HepG2 (cell line): ENCODE results near the gene NSMCE1. TPM values are rescaled to one million over a fixed set of nuclear protein-coding genes. Genes with fewer than 3 reads are reported as not detected.

Source experiments
- AHR ChIP-seq: IDR thresholded peaks from 2 replicates; pipeline ENCODE4 v1.6.1; 2018; ENCODE audit warnings: missing genetic modification reagents, missing compliant biosample characterization
- AKAP8 ChIP-seq: sonication (generic); formaldehyde crosslinking; IDR thresholded peaks from 2 replicates; pipeline ENCODE4 v1.5.1; 2020; ENCODE audit warnings: mild to moderate bottlenecking, missing genetic modification reagents
- BORCS8-MEF2B ChIP-seq: sonication (generic); formaldehyde crosslinking; IDR thresholded peaks from 2 replicates; pipeline ENCODE4 v1.8.0; 2022; ENCODE audit warnings: mild to moderate bottlenecking, missing genetic modification reagents
- HNRNPL ChIP-seq: fragments of 200-400 bp; formaldehyde crosslinking; IDR thresholded peaks from 2 replicates; pipeline ENCODE4 v1.6.1; 2017; ENCODE audit warnings: mild to moderate bottlenecking, low read depth, low read length
- JUN ChIP-seq: sonication (generic); formaldehyde crosslinking; IDR thresholded peaks from 2 replicates; pipeline ENCODE4 v1.4.0; 2020; ENCODE audit warnings: mild to moderate bottlenecking, missing genetic modification reagents
- PPARG ChIP-seq: conservative IDR thresholded peaks from 2 replicates; pipeline ENCODE4 v1.6.1; 2016; ENCODE audit warnings: missing biosample characterization, missing genetic modification reagents
- SP4 ChIP-seq: sonication (generic); formaldehyde crosslinking; IDR thresholded peaks from 2 replicates; pipeline ENCODE4 v1.8.1; 2023; ENCODE audit warnings: mild to moderate bottlenecking, missing genetic modification reagents
- THYN1 ChIP-seq: sonication (generic); formaldehyde crosslinking; IDR thresholded peaks from 2 replicates; pipeline ENCODE4 v1.8.1; 2023; ENCODE audit warnings: low read depth, mild to moderate bottlenecking, moderate library complexity, missing genetic modification reagents, borderline replicate concordance
- XRCC5 ChIP-seq: fragments of 200-400 bp; formaldehyde crosslinking; optimal IDR thresholded peaks from 2 replicates; pipeline ENCODE3; 2017; ENCODE audit warnings: mild to moderate bottlenecking, low read length
- ZNF253 ChIP-seq: sonication (generic); formaldehyde crosslinking; IDR thresholded peaks from 2 replicates; pipeline ENCODE4 v1.8.0; 2022; ENCODE audit warnings: mild to moderate bottlenecking, missing genetic modification reagents, borderline replicate concordance
- ZNF367 ChIP-seq: sonication (generic); formaldehyde crosslinking; IDR thresholded peaks from 2 replicates; pipeline ENCODE4 v1.4.0; 2020; ENCODE audit warnings: missing genetic modification reagents, borderline replicate concordance
- ZNF883 ChIP-seq: sonication (generic); formaldehyde crosslinking; IDR thresholded peaks from 2 replicates; pipeline ENCODE4 v1.5.1; 2020; ENCODE audit warnings: mild to moderate bottlenecking, missing genetic modification reagents; ENCODE audit errors: not compliant biosample characterization
- polyA plus RNA-seq, 8 experiments: library from polyadenylated mRNA; depleted of rRNA in 3 of 8; stranded (reverse) in 7 of 8; unstranded in 1 of 8; fragments of >200 nt; fragmentation: Illumina TruSeq in 4 of 8; extraction: Trizol in 4 of 8; gene quantifications; 2 replicates each; pipeline versions ENCODE4 v1.2.1 to v1.2.3, GENCODE V29; 2011 to 2016; ENCODE audit warnings: low read depth in 4 of 8, missing spikeins in 1 of 8, mixed read lengths in 1 of 8; ENCODE audit not compliant: insufficient read depth in 1 of 8
- total RNA-seq, 5 experiments: library from RNA; depleted of rRNA; stranded (reverse); fragments of >200 nt; fragmentation: Illumina TruSeq; extraction: Trizol; gene quantifications; 2 replicates each; pipeline ENCODE4 v1.2.3, GENCODE V29; 2016; ENCODE audit warnings: low read depth in 1 of 5
- TF ChIP-seq, protein P1 (sequence below): sonication (generic); formaldehyde crosslinking; IDR thresholded peaks from 2 replicates; pipeline ENCODE4 v1.4.0; 2020; ENCODE audit warnings: missing genetic modification reagents, mild to moderate bottlenecking, borderline replicate concordance
- TF ChIP-seq, protein P2 (sequence below): sonication (generic); formaldehyde crosslinking; IDR thresholded peaks from 2 replicates; pipeline ENCODE4 v1.4.0; 2020; ENCODE audit warnings: missing genetic modification reagents
- TF ChIP-seq, protein P3 (sequence below): sonication (generic); formaldehyde crosslinking; IDR thresholded peaks from 2 replicates; pipeline ENCODE4 v1.8.0; 2023; ENCODE audit warnings: mild to moderate bottlenecking, missing genetic modification reagents
- TF ChIP-seq, protein P4 (sequence below): sonication (generic); formaldehyde crosslinking; IDR thresholded peaks from 2 replicates; pipeline ENCODE4 v1.5.1; 2020; ENCODE audit warnings: mild to moderate bottlenecking, missing genetic modification reagents, moderate library complexity

NSMCE1 gene
- total and polyA plus RNA-seq, 2 of the 13 experiments (the other 11 are each of a cell fraction or from before 2014, with no cell fraction given), result 42.7 to 52.9 TPM

DNA sequence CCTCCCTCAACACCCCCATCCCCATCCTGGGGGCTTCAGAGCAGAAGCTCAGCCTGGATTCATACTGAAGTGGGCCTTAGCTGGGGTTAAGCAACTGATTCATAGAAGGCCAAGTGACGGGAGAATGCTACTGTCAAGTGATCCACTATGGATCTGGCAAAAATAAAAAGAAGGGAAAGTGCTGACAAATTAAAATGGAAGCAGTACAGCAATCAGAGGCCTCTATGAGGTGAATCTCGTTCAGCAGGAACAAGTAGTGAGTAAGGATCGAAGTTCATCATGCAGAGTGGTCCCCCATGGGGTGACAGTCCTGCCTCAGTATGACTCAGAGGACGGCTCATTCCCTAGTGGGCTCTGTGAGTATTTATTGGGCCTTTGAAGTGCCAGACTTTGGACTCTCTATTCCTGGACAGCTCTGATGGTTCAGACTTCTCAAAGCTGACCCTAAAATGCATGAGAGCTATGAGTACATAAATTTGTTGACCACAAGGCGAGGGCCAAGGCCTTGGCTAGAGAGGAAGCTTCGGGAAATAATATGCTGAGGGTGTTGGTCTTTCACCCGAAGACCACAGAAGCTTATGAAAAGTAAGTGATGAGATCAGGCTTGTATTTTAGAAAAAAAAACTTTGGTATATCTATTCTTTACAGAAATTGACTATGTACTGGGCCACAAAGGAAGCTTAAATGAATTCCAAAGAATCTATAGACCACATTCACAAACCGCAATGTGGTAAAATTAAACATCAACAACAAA is 5.3 kb upstream of the NSMCE1 start (continued):
- TF ChIP-seq, protein P1, sequence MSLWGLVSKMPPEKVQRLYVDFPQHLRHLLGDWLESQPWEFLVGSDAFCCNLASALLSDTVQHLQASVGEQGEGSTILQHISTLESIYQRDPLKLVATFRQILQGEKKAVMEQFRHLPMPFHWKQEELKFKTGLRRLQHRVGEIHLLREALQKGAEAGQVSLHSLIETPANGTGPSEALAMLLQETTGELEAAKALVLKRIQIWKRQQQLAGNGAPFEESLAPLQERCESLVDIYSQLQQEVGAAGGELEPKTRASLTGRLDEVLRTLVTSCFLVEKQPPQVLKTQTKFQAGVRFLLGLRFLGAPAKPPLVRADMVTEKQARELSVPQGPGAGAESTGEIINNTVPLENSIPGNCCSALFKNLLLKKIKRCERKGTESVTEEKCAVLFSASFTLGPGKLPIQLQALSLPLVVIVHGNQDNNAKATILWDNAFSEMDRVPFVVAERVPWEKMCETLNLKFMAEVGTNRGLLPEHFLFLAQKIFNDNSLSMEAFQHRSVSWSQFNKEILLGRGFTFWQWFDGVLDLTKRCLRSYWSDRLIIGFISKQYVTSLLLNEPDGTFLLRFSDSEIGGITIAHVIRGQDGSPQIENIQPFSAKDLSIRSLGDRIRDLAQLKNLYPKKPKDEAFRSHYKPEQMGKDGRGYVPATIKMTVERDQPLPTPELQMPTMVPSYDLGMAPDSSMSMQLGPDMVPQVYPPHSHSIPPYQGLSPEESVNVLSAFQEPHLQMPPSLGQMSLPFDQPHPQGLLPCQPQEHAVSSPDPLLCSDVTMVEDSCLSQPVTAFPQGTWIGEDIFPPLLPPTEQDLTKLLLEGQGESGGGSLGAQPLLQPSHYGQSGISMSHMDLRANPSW (CRISPR knock-in tag), result peak; percentile 92; the same call in 1 of the 2 replicates
- TF ChIP-seq SP4 (CRISPR knock-in tag), result no peak
- no peak; the same call in none of the 2 replicates for TF ChIP-seq AKAP8 (CRISPR knock-in tag)
- peak; percentile 90 for TF ChIP-seq PPARG
- no peak for TF ChIP-seq HNRNPL
- TF ChIP-seq, protein P2, sequence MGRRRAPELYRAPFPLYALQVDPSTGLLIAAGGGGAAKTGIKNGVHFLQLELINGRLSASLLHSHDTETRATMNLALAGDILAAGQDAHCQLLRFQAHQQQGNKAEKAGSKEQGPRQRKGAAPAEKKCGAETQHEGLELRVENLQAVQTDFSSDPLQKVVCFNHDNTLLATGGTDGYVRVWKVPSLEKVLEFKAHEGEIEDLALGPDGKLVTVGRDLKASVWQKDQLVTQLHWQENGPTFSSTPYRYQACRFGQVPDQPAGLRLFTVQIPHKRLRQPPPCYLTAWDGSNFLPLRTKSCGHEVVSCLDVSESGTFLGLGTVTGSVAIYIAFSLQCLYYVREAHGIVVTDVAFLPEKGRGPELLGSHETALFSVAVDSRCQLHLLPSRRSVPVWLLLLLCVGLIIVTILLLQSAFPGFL (CRISPR knock-in tag), result no peak
- TF ChIP-seq, protein P3, sequence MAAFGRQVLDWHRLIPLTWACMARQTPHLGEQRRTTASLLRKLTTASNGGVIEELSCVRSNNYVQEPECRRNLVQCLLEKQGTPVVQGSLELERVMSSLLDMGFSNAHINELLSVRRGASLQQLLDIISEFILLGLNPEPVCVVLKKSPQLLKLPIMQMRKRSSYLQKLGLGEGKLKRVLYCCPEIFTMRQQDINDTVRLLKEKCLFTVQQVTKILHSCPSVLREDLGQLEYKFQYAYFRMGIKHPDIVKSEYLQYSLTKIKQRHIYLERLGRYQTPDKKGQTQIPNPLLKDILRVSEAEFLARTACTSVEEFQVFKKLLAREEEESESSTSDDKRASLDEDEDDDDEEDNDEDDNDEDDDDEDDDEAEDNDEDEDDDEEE (CRISPR knock-in tag), result peak; percentile 68; the same call in 1 of the 2 replicates
- TF ChIP-seq THYN1 (CRISPR knock-in tag), result 0 out of 2 replicates have a peak, but pooled peaks have one; percentile 46
- peak; percentile 71 for TF ChIP-seq BORCS8-MEF2B (CRISPR knock-in tag)
- TF ChIP-seq ZNF883, result no peak
- TF ChIP-seq, protein P4, sequence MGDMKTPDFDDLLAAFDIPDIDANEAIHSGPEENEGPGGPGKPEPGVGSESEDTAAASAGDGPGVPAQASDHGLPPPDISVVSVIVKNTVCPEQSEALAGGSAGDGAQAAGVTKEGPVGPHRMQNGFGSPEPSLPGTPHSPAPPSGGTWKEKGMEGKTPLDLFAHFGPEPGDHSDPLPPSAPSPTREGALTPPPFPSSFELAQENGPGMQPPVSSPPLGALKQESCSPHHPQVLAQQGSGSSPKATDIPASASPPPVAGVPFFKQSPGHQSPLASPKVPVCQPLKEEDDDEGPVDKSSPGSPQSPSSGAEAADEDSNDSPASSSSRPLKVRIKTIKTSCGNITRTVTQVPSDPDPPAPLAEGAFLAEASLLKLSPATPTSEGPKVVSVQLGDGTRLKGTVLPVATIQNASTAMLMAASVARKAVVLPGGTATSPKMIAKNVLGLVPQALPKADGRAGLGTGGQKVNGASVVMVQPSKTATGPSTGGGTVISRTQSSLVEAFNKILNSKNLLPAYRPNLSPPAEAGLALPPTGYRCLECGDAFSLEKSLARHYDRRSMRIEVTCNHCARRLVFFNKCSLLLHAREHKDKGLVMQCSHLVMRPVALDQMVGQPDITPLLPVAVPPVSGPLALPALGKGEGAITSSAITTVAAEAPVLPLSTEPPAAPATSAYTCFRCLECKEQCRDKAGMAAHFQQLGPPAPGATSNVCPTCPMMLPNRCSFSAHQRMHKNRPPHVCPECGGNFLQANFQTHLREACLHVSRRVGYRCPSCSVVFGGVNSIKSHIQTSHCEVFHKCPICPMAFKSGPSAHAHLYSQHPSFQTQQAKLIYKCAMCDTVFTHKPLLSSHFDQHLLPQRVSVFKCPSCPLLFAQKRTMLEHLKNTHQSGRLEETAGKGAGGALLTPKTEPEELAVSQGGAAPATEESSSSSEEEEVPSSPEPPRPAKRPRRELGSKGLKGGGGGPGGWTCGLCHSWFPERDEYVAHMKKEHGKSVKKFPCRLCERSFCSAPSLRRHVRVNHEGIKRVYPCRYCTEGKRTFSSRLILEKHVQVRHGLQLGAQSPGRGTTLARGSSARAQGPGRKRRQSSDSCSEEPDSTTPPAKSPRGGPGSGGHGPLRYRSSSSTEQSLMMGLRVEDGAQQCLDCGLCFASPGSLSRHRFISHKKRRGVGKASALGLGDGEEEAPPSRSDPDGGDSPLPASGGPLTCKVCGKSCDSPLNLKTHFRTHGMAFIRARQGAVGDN (CRISPR knock-in tag), result no peak
- TF ChIP-seq AHR (CRISPR knock-in tag), result no peak; the same call in 1 of the 2 replicates
- no peak for TF ChIP-seq ZNF253
- peak; percentile 83 for TF ChIP-seq XRCC5
- TF ChIP-seq ZNF367 (CRISPR knock-in tag), result no peak
- TF ChIP-seq JUN (CRISPR knock-in tag), result peak; percentile 96
